Astrocyte (in vitro differentiated cells and primary cell): ENCODE measurements around the gene LCK.

Experiments
- EZH2 ChIP-seq: IDR thresholded peaks from 2 replicates; pipeline ENCODE4 v1.6.1; 2012; ENCODE audit warnings: mild to moderate bottlenecking, low read length, inconsistent platforms; ENCODE audit not compliant: insufficient read depth
- TF ChIP-seq, protein P1 (sequence below): IDR thresholded peaks from 2 replicates; pipeline ENCODE4 v1.5.1; 2011; ENCODE audit warnings: low read depth, mild to moderate bottlenecking, inconsistent platforms, low read length, moderate library complexity; ENCODE audit not compliant: insufficient read depth

- TF ChIP-seq, protein P1, sequence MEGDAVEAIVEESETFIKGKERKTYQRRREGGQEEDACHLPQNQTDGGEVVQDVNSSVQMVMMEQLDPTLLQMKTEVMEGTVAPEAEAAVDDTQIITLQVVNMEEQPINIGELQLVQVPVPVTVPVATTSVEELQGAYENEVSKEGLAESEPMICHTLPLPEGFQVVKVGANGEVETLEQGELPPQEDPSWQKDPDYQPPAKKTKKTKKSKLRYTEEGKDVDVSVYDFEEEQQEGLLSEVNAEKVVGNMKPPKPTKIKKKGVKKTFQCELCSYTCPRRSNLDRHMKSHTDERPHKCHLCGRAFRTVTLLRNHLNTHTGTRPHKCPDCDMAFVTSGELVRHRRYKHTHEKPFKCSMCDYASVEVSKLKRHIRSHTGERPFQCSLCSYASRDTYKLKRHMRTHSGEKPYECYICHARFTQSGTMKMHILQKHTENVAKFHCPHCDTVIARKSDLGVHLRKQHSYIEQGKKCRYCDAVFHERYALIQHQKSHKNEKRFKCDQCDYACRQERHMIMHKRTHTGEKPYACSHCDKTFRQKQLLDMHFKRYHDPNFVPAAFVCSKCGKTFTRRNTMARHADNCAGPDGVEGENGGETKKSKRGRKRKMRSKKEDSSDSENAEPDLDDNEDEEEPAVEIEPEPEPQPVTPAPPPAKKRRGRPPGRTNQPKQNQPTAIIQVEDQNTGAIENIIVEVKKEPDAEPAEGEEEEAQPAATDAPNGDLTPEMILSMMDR, result no peak
- TF ChIP-seq EZH2, result no peak
These were observed 58.9 kb downstream of the LCK start for GRCh38 chr1:32309960-32310359.
